Forelimb muscle (tissue), 1 donor: ENCODE data around the gene SMS. TPM values are rescaled to one million over a fixed set of nuclear protein-coding genes. Genes with fewer than 3 reads are reported as not detected.

Experiments
- DNase-seq: peaks from one replicate; pipeline ENCODE4 v3.0.0-alpha.2; 2013; ENCODE audit warnings: low read depth
- polyA plus RNA-seq: library from polyadenylated mRNA; unstranded; fragments of 120-200 nt; gene quantifications from one replicate; pipeline ENCODE4 v1.2.1, GENCODE V29; 2013; ENCODE audit not compliant: insufficient read length

SMS gene
- polyA plus RNA-seq, 1 donor: 76.7 TPM

- DNase-seq: no peak
Observed at GRCh38 chrX:22037911-22038537, 97.5 kb downstream of the SMS start.

DNA sequence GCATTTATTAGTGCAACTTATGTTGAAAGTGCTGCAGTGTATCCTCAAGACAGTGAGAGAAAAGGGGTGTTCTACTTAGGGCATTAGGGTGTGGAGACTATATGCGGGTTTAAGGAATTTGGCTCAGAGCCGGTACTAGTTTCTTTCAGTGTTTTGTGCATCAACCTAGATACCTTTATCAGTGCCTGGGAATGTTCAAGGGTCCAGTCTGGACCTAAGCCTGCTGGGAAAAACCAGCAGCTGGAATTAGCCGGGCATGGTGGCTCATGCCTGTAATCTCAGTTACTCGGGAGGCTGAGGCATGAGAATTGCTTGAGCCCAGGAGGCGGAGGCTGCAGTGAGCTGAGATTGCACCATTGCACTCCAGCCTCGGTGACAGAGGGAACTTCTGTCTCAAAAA, 99.0 kb downstream of the SMS start:
- DNase-seq: no peak

GRCh38 chrX:22040184-22040583, 99.7 kb downstream of the SMS start:
- no peak for DNase-seq

- DNase-seq: no peak
Observed at GRCh38 chrX:22041907-22042530, 101.5 kb downstream of the SMS start.

DNA sequence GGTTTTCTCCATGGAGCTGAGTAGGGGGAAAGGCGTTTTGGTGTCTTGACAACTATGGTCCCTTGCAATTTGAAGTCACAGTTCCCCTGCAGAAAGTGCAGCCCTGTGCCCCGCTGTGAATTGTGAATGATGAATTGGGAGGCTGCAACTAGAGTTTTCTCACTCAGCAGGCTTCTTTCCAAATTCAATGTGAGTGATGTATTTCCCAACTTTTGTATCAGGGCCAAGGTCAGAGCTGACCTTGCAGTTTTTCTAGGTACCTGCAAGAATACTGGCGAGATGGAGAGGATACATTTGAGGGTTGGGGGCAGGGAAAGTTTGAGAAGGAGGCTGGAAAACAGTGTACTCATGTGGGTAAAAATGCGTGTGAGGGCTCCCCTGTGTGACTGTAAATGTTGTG, 103.4 kb downstream of the SMS start:
- DNase-seq: no peak

Other genes with a start within 250 kb of the SMS start
- 291 TPM for gene SMPX, start 182.6 kb upstream of the SMS start, polyA plus RNA-seq
- 21.3 TPM for gene MBTPS2, start 101.1 kb upstream of the SMS start, polyA plus RNA-seq
- 1.2 TPM for gene YY2, start 84.7 kb upstream of the SMS start, polyA plus RNA-seq
- 3.4 TPM for gene PHEX, start 91.6 kb downstream of the SMS start, polyA plus RNA-seq